ENCODE results near the gene PTPN23.

The PTPN23 gene

DNA sequence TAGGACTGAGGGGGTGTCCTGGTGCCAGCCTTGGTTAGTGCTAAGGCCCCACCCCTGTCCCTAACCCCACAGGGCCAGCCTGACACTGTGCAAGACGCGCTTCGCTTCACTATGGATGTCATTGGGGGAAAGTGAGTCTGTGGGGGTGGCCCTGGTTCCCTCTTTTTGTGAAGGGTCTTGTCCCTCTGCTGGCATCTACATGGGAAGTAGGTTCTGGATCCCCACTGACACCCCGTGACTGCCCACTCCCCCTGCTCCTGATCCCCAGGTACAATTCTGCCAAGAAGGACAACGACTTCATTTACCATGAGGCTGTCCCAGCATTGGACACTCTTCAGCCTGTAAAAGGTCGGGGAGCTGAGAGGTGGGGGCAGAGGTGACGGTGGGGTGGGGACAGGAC lies 26.4 kb downstream of the PTPN23 start:
- Histone ChIP-seq H3K4me2 (ENCODE audit: low read depth, low read length, poor library complexity, severe bottlenecking) (no peak overlapping the region), H3F3A (ENCODE audit: low read depth) (no peaks in the 10 kb centered on the region), H3K9ac (ENCODE audit: low read depth, low read length, poor library complexity, severe bottlenecking) (no peak overlapping the region), H4K20me1 (ENCODE audit: insufficient read depth, low read length, poor library complexity, severe bottlenecking) (peaks cover 3% of the 10 kb centered on the region), H3K9me2 (replicated peaks; ENCODE audit: low read depth, low read length) (no peaks in the 10 kb centered on the region), H3K36me3 (ENCODE audit: insufficient read depth, low read length) (peaks cover 73% of the 10 kb centered on the region; the same call in 1 of the 2 replicates), H2AFZ (ENCODE audit: low read length) (no peak overlapping the region), H3K27me3 (ENCODE audit: insufficient read depth, low read length, poor library complexity, severe bottlenecking) (no peaks in the 10 kb centered on the region), H3K4me3 (ENCODE audit: low read length, poor library complexity, severe bottlenecking) (no peak overlapping the region), H3K9me3 (ENCODE audit: insufficient read depth, low read depth, low read length) (no peaks in the 10 kb centered on the region), H3K4me1 (ENCODE audit: insufficient read depth, low read length, poor library complexity, severe bottlenecking) (no peaks in the 10 kb centered on the region), H3K79me2 (ENCODE audit: insufficient read depth, low read length) (peaks cover 9% of the 10 kb centered on the region; the same call in 1 of the 2 replicates)
- no peak for TF ChIP-seq EZH2phosphoT487 (IDR thresholded peaks at IDR 0.05; ENCODE audit: borderline replicate concordance)
- TF ChIP-seq CTCF (conservative IDR thresholded peaks at IDR 0.05; ENCODE audit: low read length) = no peak

GRCh38 chr3:47407896-47408838 lies 27.3 kb downstream of the PTPN23 start:
- no peaks in the 10 kb centered on the region for H3K4me1 ChIP-seq (ENCODE audit: insufficient read depth, low read length, poor library complexity, severe bottlenecking)
- H3K27me3 ChIP-seq (ENCODE audit: insufficient read depth, low read length, poor library complexity, severe bottlenecking) = no peaks in the 10 kb centered on the region
- no peak overlapping the region for H3K4me2 ChIP-seq (ENCODE audit: low read depth, low read length, poor library complexity, severe bottlenecking)
- no peak overlapping the region for H3K4me3 ChIP-seq (ENCODE audit: low read length, poor library complexity, severe bottlenecking)
- H4K20me1 ChIP-seq (ENCODE audit: insufficient read depth, low read length, poor library complexity, severe bottlenecking) = peaks cover 3% of the 10 kb centered on the region
- peaks cover 9% of the 10 kb centered on the region; the same call in 1 of the 2 replicates for H3K79me2 ChIP-seq (ENCODE audit: insufficient read depth, low read length)
- H3F3A ChIP-seq (ENCODE audit: low read depth) = no peaks in the 10 kb centered on the region
- no peaks in the 10 kb centered on the region for H3K9me2 ChIP-seq (replicated peaks; ENCODE audit: low read depth, low read length)
- no peak overlapping the region for H2AFZ ChIP-seq (ENCODE audit: low read length)
- no peaks in the 10 kb centered on the region for H3K9me3 ChIP-seq (ENCODE audit: insufficient read depth, low read depth, low read length)
- H3K9ac ChIP-seq (ENCODE audit: low read depth, low read length, poor library complexity, severe bottlenecking) = no peak overlapping the region
- H3K36me3 ChIP-seq (ENCODE audit: insufficient read depth, low read length) = peaks cover 81% of the 10 kb centered on the region; the same call in 1 of the 2 replicates
- TF ChIP-seq CTCF (conservative IDR thresholded peaks at IDR 0.05; ENCODE audit: low read length) (no peak), EZH2phosphoT487 (IDR thresholded peaks at IDR 0.05; ENCODE audit: borderline replicate concordance) (no peak)

DNA sequence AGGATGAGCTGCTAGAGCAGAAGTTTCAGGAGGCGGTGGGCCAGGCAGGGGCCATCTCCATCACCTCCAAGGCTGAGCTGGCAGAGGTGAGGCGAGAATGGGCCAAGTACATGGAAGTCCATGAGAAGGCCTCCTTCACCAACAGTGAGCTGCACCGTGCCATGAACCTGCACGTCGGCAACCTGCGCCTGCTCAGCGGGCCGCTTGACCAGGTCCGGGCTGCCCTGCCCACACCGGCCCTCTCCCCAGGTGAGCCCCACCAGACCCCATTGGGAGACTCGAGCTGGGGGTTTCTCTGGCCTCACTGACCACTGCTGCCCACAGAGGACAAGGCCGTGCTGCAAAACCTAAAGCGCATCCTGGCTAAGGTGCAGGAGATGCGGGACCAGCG lies 28.0 kb downstream of the PTPN23 start:
- TF ChIP-seq EZH2phosphoT487 (IDR thresholded peaks at IDR 0.05; ENCODE audit: borderline replicate concordance) (no peak), CTCF (conservative IDR thresholded peaks at IDR 0.05; ENCODE audit: low read length) (no peak)
- peaks cover 3% of the 10 kb centered on the region; the same call in 1 of the 2 replicates for H3K79me2 ChIP-seq (ENCODE audit: insufficient read depth, low read length)
- H3K9me2 ChIP-seq (replicated peaks; ENCODE audit: low read depth, low read length) = no peaks in the 10 kb centered on the region
- H4K20me1 ChIP-seq (ENCODE audit: insufficient read depth, low read length, poor library complexity, severe bottlenecking) = peaks cover 3% of the 10 kb centered on the region
- H3K4me3 ChIP-seq (ENCODE audit: low read length, poor library complexity, severe bottlenecking) = no peak overlapping the region
- H3K36me3 ChIP-seq (ENCODE audit: insufficient read depth, low read length) = peaks cover 88% of the 10 kb centered on the region; the same call in 1 of the 2 replicates
- no peaks in the 10 kb centered on the region for H3F3A ChIP-seq (ENCODE audit: low read depth)
- no peak overlapping the region for H3K4me2 ChIP-seq (ENCODE audit: low read depth, low read length, poor library complexity, severe bottlenecking)
- H3K9me3 ChIP-seq (ENCODE audit: insufficient read depth, low read depth, low read length) = no peaks in the 10 kb centered on the region
- no peak overlapping the region for H2AFZ ChIP-seq (ENCODE audit: low read length)
- H3K9ac ChIP-seq (ENCODE audit: low read depth, low read length, poor library complexity, severe bottlenecking) = no peak overlapping the region
- no peaks in the 10 kb centered on the region for H3K27me3 ChIP-seq (ENCODE audit: insufficient read depth, low read length, poor library complexity, severe bottlenecking)
- H3K4me1 ChIP-seq (ENCODE audit: insufficient read depth, low read length, poor library complexity, severe bottlenecking) = no peaks in the 10 kb centered on the region
